HEK293T (cell line): ENCODE results near the gene SPTY2D1.
"Not testable (repeated sequence)": the region's sequence is repeated elsewhere in the genome, so short reads cannot be mapped to it uniquely, and the experiment has no call there.

Experiments
- CTCF ChIA-PET: fragments of 350-600 bp; formaldehyde crosslinking; extraction: SDS; loops from one replicate; lab custom pipeline; 2021; ENCODE audit warnings: antibody characterized with exemption, inconsistent platforms; lab: Yijun Ruan, JAX
- POLR2A ChIA-PET: fragments of 350-600 bp; formaldehyde crosslinking; extraction: SDS; loops from one replicate; lab custom pipeline; 2020; ENCODE audit warnings: antibody characterized with exemption, inconsistent platforms; lab: Yijun Ruan, JAX
- DNase-seq: peaks from one replicate; pipeline ENCODE4 v3.0.0; 2012; ENCODE audit warnings: mixed read lengths; ENCODE audit errors: extremely low spot score
- ARNT ChIP-seq: fragments of 450-650 bp; IDR thresholded peaks from 2 replicates; pipeline ENCODE4 v1.6.1; 2017; ENCODE audit warnings: mild to moderate bottlenecking
- BHLHE40 ChIP-seq: fragments of 450-650 bp; IDR thresholded peaks from 2 replicates; pipeline ENCODE4 v1.6.1; 2016; ENCODE audit warnings: mild to moderate bottlenecking, moderate library complexity, borderline replicate concordance
- CTBP1 ChIP-seq: fragments of 450-650 bp; IDR thresholded peaks from 2 replicates; pipeline ENCODE4 v1.6.1; 2016; ENCODE audit warnings: borderline replicate concordance
- ELF4 ChIP-seq: fragments of 450-650 bp; IDR thresholded peaks from 2 replicates; pipeline ENCODE4 v1.6.1; 2017; ENCODE audit warnings: antibody characterized with exemption
- FOXA1 ChIP-seq: fragments of 450-650 bp; IDR thresholded peaks from 2 replicates; pipeline ENCODE4 v1.6.1; 2016; ENCODE audit warnings: mild to moderate bottlenecking
- FOXK2 ChIP-seq: fragments of 450-650 bp; IDR thresholded peaks from 2 replicates; pipeline ENCODE4 v1.6.1; 2016; ENCODE audit warnings: mild to moderate bottlenecking
- FOXM1 ChIP-seq: fragments of 450-650 bp; IDR thresholded peaks from 2 replicates; pipeline ENCODE4 v1.6.1; 2017; ENCODE audit warnings: mild to moderate bottlenecking, borderline replicate concordance
- HDGF ChIP-seq: fragments of 450-650 bp; IDR thresholded peaks from 2 replicates; pipeline ENCODE4 v1.6.1; 2017; ENCODE audit warnings: antibody characterized with exemption, borderline replicate concordance
- L3MBTL2 ChIP-seq: fragments of 450-650 bp; conservative IDR thresholded peaks from 2 replicates; pipeline ENCODE4 v1.6.1; 2016; ENCODE audit warnings: mild to moderate bottlenecking
- LEF1 ChIP-seq: fragments of 450-650 bp; IDR thresholded peaks from 2 replicates; pipeline ENCODE4 v1.6.1; 2017; ENCODE audit warnings: mild to moderate bottlenecking, borderline replicate concordance
- NFRKB ChIP-seq: fragments of 450-650 bp; IDR thresholded peaks from 2 replicates; pipeline ENCODE4 v1.6.1; 2016; ENCODE audit warnings: mild to moderate bottlenecking, moderate library complexity
- PKNOX1 ChIP-seq: fragments of 450-650 bp; IDR thresholded peaks from 2 replicates; pipeline ENCODE4 v1.6.1; 2016
- SP1 ChIP-seq: fragments of 450-650 bp; IDR thresholded peaks from 2 replicates; pipeline ENCODE4 v1.6.1; 2017
- SUZ12 ChIP-seq: fragments of 450-650 bp; IDR thresholded peaks from 2 replicates; pipeline ENCODE4 v1.6.1; 2016; ENCODE audit warnings: mild to moderate bottlenecking
- TARDBP ChIP-seq: fragments of 450-650 bp; IDR thresholded peaks from 2 replicates; pipeline ENCODE4 v1.6.1; 2016
- ZNF384 ChIP-seq: fragments of 450-650 bp; IDR thresholded peaks from 2 replicates; pipeline ENCODE4 v1.6.1; 2016

SPTY2D1 gene

GRCh38 chr11:18611196-18611595 lies 22.9 kb downstream of the SPTY2D1 start:
- TF ChIP-seq HDGF = no peak
- CTCF ChIA-PET = no interaction called here
- DNase-seq = no peak
- POLR2A ChIA-PET = no interaction called here

DNA sequence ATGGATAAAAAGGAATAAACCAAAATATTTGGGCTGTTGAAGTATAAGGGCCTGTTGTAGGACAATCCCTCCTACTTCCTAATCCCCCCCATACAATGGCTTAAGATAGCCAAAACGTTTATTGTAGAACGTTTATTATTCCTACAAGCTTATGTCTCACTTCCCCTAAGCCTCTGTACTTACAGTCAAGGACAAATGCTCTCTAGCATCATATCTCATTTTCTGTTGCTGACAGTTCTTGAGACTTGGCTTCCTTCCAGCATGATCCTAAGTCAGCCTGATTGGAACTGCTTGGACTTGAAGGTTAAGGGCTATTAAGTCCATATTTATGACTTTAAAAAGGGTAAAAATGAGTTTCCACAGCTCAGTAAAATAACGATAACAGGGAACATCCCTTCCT lies 25.8 kb downstream of the SPTY2D1 start:
- no peak for DNase-seq
- TF ChIP-seq SUZ12 (no peak), NFRKB (no peak), FOXM1 (no peak), HDGF (no peak), FOXA1 (no peak), L3MBTL2 (no peak), SP1 (no peak), BHLHE40 (no peak), ELF4 (no peak), ARNT (no peak), CTBP1 (no peak), LEF1 (no peak), TARDBP (no peak), ZNF384 (no peak)
- ChIA-PET POLR2A (no interaction called here), CTCF (no interaction called here)

DNA sequence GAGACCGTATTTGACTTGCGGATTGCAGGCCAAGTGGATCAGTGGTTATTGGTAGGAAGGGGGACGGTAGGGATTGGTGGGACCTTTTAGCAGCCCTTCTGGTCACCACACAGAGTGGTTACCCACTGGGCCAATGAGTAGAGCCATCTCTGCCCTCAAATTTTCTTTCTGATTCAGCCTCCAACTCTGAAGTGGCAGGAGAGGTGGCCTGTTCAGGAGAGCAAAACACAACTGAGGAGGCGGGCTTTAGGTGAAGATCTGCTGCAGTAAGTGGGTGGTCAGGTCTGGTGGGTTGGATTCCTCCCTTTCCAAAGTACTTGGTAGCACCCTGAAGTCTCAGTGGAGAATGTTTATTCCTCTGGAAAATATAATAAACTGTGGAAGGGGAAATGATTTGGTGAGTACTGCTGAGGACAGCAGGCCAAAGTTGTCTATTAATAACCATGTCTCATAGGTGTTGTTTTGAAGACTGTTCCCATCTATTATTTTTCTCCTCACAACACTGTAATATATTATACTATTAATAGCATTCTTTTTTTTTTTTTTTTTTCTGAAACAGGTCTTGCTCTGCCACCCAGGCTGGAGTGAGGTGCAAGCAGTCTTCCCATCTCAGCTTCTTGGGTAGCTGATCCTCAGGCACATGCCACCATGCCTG lies 33.1 kb downstream of the SPTY2D1 start:
- DNase-seq = no peak
- TF ChIP-seq L3MBTL2 (no peak), FOXK2 (no peak), FOXA1 (no peak)
- POLR2A ChIA-PET = interaction anchor here (1.7 kb wide), 1 partner anchor 11 kb away, joined by 6 read pairs; no protein-coding TSS in a partner anchor
- CTCF ChIA-PET = no interaction called here

DNA sequence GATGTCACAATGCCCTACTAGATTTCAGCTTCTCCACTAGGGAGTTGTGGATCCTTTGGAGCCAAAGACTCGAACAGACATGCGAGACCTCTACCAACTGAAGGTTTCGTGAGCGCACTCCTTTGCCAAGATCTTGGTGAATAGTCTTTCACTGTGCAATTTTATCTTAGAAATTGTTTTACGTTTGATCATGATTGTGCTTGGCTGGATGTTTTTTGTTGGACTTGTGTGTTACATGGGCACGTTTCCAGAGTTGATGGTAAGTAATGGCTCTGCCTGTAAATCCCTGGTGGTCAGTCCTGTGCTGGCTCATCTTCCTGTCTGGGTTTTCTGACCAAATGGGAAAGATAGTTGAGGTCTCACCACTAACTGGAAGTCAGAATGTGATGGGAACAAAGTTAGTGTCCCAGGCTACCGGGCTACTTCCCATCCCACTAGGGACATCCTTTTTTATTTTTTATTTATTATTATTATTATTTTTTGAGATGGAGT lies 34.4 kb downstream of the SPTY2D1 start, which contains the start of gene MISFA:
TSS of gene MISFA (plus strand) at position 51 of the 492 bp plus-strand sequence. CDS start at position 191, 140 bp downstream.
- ChIA-PET CTCF (no interaction called here), POLR2A (no interaction called here)
- no peak for DNase-seq
- no peak for TF ChIP-seq NFRKB
- no peak for TF ChIP-seq HDGF
- TF ChIP-seq ZNF384 = no peak
- no peak for TF ChIP-seq ARNT
- no peak for TF ChIP-seq SP1
- no peak for TF ChIP-seq CTBP1
- TF ChIP-seq ELF4 = no peak
- TF ChIP-seq L3MBTL2 = no peak
- no peak for TF ChIP-seq FOXM1
- no peak for TF ChIP-seq BHLHE40
- TF ChIP-seq LEF1 = no peak
- no peak for TF ChIP-seq TARDBP
- no peak for TF ChIP-seq SUZ12
- TF ChIP-seq FOXK2 = no peak
- no peak for TF ChIP-seq FOXA1
- TF ChIP-seq PKNOX1 = no peak

DNA sequence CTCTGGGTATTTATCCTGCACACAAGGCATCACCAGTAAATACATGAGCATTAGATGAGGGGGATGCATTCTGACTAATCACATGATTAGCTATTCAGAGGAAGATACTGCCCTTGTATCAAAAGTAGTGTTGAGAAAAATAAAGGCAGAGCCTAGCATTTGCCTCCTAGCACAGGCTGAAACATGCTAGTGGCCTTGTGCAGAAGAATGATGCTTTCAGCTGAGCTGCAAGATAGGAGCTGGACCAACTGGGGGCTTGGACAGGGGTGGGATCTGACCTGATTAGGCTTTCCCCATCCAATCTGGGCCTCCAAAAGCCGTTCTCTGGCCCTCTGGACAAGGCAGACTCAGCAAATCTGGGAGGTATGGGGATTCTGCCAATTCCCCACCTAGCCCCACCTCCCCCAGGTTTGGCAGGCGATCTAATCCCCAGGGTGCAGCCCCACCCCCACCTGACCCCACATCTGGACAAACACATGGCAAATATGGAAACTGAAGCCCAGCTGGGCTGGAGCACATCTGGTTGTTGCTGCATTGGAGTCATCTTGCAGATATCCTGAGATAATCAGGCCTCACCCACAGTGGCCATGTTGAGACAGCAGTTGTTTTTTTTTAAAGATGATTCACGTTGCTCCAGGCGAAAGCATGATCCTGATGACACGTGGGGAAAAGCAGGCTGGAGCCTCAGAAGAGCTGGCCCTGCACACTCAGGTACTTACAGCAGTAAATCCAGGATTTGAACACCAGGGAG lies 39.0 kb downstream of the SPTY2D1 start:
- DNase-seq = no peak
- POLR2A ChIA-PET = interaction anchor here (1.4 kb wide), 1 partner anchor 39 kb away, joined by 3 read pairs; the partner anchor contains the start of gene SPTY2D1
- CTCF ChIA-PET = no interaction called here
- no peak for TF ChIP-seq FOXA1
- TF ChIP-seq L3MBTL2 = no peak
- TF ChIP-seq HDGF = no peak
- no peak for TF ChIP-seq ZNF384

GRCh38 chr11:18594088-18594487 lies 40.1 kb downstream of the SPTY2D1 start:
- DNase-seq, CTCF ChIA-PET: not testable (repeated sequence)
- POLR2A ChIA-PET = interaction anchor here (1.4 kb wide), 1 partner anchor 40 kb away, joined by 3 read pairs; the partner anchor contains the start of gene SPTY2D1

DNA sequence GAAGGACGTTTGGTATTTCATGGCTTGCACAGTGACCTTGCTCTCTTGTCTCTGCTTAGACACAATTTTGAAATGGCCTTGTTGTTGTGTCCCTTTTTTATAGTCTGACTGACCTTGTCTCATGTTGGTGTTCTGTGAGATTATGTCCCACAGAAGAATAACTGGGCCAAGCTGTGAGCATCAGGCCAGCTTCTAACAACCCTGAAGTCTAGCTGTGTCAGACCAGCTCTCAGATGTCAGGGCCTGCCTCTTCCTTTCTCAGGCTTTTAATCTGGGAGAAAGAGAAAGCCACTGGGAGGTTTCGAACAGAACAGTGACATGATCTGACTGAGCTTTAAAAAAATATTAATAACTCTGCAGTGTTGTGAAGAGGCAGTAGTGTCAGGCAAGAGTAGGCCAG lies 43.6 kb downstream of the SPTY2D1 start:
- ChIA-PET CTCF (no interaction called here), POLR2A (interaction anchor here (1.2 to 1.7 kb wide), 2 partner anchors 11 to 64 kb away, joined by 3 to 6 read pairs; partner anchors contain the start of gene TSG101)

More for the DNA sequence above, 43.6 kb downstream of the SPTY2D1 start:
- no peak for DNase-seq
- no peak for TF ChIP-seq ELF4
- TF ChIP-seq ZNF384 = no peak
- no peak for TF ChIP-seq FOXM1
- TF ChIP-seq ARNT = no peak
- TF ChIP-seq SP1 = no peak
- TF ChIP-seq NFRKB = no peak
- TF ChIP-seq BHLHE40 = no peak
- no peak for TF ChIP-seq FOXA1
- no peak for TF ChIP-seq SUZ12
- no peak for TF ChIP-seq HDGF
- TF ChIP-seq TARDBP = no peak
- TF ChIP-seq CTBP1 = no peak
- TF ChIP-seq PKNOX1 = no peak
- no peak for TF ChIP-seq FOXK2
- TF ChIP-seq LEF1 = no peak
- TF ChIP-seq L3MBTL2 = no peak
